DND-41 (cell line): ENCODE measurements around the gene FXYD3.

Source experiments
- ATAC-seq: fragments of 200-7000 bp; cut with Tn5 transposase; 3 replicates; pipeline ENCODE4 v1.9.1; 2021; ENCODE audit warnings: low read depth; ENCODE audit not compliant: insufficient read depth
- DNase-seq: peaks from one replicate; pipeline ENCODE4 v3.0.0-alpha.2; 2020
- H2AFZ ChIP-seq: 2 replicates; pipeline ENCODE4 v1.6.0; 2012; ENCODE audit warnings: low read depth, low read length
- H3K27ac ChIP-seq: 2 replicates; pipeline ENCODE4 v1.5.1; 2012; ENCODE audit warnings: low read length, inconsistent platforms
- H3K27me3 ChIP-seq: fragments of 200-600 bp; sonication (generic); 2 replicates; pipeline ENCODE4 v1.6.0; 2012; ENCODE audit warnings: low read length, mild to moderate bottlenecking, inconsistent platforms; ENCODE audit not compliant: insufficient read depth, poor library complexity
- H3K36me3 ChIP-seq: 2 replicates; pipeline ENCODE4 v1.5.1; 2012; ENCODE audit warnings: low read length, inconsistent platforms; ENCODE audit not compliant: insufficient read depth
- H3K4me1 ChIP-seq: 2 replicates; pipeline ENCODE4 v1.5.1; 2012; ENCODE audit warnings: mild to moderate bottlenecking, low read length; ENCODE audit not compliant: insufficient read depth
- H3K4me2 ChIP-seq: 2 replicates; pipeline ENCODE4 v1.6.0; 2012; ENCODE audit warnings: mild to moderate bottlenecking, moderate library complexity, low read length, inconsistent platforms; ENCODE audit not compliant: insufficient read depth
- H3K4me3 ChIP-seq, 2 experiments: fragments of 200-600 bp in 1 of 2; shearing (Covaris generic) in 1 of 2; 2 replicates each; pipeline ENCODE4 v1.5.1; 2012 to 2016; ENCODE audit warnings: inconsistent platforms in 2 of 2, low read length in 2 of 2, mild to moderate bottlenecking in 2 of 2, low read depth in 1 of 2, moderate library complexity in 1 of 2
- H3K79me2 ChIP-seq: 2 replicates; pipeline ENCODE4 v1.6.0; 2012; ENCODE audit warnings: low read length, inconsistent platforms; ENCODE audit not compliant: insufficient read depth
- H3K9ac ChIP-seq: 2 replicates; pipeline ENCODE4 v1.6.0; 2012; ENCODE audit warnings: low read depth, mild to moderate bottlenecking, inconsistent platforms, low read length, moderate library complexity
- H3K9me3 ChIP-seq: 2 replicates; pipeline ENCODE4 v1.5.1; 2012; ENCODE audit warnings: low read length, moderate library complexity, mild to moderate bottlenecking, inconsistent platforms; ENCODE audit not compliant: insufficient read depth, severe bottlenecking
- H4K20me1 ChIP-seq: 2 replicates; pipeline ENCODE4 v1.6.0; 2012; ENCODE audit warnings: low read length; ENCODE audit not compliant: insufficient read depth
- EZH2 ChIP-seq: IDR thresholded peaks from 3 replicates; pipeline ENCODE4 v1.6.1; 2012; ENCODE audit warnings: borderline replicate concordance, low read depth, mild to moderate bottlenecking, moderate library complexity, low read length, inconsistent platforms; ENCODE audit not compliant: severe bottlenecking
- TF ChIP-seq, protein P1 (sequence below): IDR thresholded peaks from 2 replicates; pipeline ENCODE4 v1.5.1; 2012; ENCODE audit warnings: borderline replicate concordance, low read length, moderate library complexity, mild to moderate bottlenecking; ENCODE audit not compliant: poor library complexity, severe bottlenecking; ENCODE audit errors: extremely low read depth

The FXYD3 gene

DNA sequence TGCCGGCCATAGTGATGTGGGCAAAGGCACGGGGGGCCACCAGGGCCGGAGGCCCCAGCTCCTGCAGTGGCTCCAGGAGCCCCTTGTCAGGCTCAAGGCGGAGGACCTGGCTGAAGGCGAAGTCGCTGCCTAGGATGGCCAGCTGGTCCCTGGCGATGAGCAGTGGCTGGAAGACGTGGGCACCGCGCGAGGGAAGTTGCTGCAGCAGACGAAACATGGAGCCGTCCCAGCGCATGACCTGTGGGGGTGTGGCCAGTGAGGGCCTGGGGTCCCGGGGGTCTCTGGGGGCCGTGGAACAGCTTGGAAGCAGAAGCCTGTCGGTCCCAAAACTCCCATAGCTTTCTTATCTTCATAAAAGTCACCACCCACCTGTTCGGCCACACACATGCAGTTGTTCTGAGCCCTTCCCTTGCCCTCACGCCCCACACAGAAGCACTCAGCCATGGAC lies 9.7 kb downstream of the FXYD3 start:
- H3K9ac ChIP-seq, result no peak overlapping the region
- H3K79me2 ChIP-seq, result no peaks in the 10 kb centered on the region
- H3K27ac ChIP-seq, result no peak overlapping the region
- no peak overlapping the region for H3K4me2 ChIP-seq
- no peaks in the 10 kb centered on the region for H4K20me1 ChIP-seq
- H3K4me1 ChIP-seq, result no peaks in the 10 kb centered on the region
- TF ChIP-seq, protein P1, sequence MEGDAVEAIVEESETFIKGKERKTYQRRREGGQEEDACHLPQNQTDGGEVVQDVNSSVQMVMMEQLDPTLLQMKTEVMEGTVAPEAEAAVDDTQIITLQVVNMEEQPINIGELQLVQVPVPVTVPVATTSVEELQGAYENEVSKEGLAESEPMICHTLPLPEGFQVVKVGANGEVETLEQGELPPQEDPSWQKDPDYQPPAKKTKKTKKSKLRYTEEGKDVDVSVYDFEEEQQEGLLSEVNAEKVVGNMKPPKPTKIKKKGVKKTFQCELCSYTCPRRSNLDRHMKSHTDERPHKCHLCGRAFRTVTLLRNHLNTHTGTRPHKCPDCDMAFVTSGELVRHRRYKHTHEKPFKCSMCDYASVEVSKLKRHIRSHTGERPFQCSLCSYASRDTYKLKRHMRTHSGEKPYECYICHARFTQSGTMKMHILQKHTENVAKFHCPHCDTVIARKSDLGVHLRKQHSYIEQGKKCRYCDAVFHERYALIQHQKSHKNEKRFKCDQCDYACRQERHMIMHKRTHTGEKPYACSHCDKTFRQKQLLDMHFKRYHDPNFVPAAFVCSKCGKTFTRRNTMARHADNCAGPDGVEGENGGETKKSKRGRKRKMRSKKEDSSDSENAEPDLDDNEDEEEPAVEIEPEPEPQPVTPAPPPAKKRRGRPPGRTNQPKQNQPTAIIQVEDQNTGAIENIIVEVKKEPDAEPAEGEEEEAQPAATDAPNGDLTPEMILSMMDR, result no peak
- no peak for TF ChIP-seq EZH2
- no peaks in the 10 kb centered on the region for H3K36me3 ChIP-seq
- H3K27me3 ChIP-seq, result no peaks in the 10 kb centered on the region
- no peaks in the 10 kb centered on the region for H3K9me3 ChIP-seq
- H3K4me3 ChIP-seq, result no peak overlapping the region
- DNase-seq (no peak), ATAC-seq (no peak)
- H2AFZ ChIP-seq, result no peak overlapping the region

DNA sequence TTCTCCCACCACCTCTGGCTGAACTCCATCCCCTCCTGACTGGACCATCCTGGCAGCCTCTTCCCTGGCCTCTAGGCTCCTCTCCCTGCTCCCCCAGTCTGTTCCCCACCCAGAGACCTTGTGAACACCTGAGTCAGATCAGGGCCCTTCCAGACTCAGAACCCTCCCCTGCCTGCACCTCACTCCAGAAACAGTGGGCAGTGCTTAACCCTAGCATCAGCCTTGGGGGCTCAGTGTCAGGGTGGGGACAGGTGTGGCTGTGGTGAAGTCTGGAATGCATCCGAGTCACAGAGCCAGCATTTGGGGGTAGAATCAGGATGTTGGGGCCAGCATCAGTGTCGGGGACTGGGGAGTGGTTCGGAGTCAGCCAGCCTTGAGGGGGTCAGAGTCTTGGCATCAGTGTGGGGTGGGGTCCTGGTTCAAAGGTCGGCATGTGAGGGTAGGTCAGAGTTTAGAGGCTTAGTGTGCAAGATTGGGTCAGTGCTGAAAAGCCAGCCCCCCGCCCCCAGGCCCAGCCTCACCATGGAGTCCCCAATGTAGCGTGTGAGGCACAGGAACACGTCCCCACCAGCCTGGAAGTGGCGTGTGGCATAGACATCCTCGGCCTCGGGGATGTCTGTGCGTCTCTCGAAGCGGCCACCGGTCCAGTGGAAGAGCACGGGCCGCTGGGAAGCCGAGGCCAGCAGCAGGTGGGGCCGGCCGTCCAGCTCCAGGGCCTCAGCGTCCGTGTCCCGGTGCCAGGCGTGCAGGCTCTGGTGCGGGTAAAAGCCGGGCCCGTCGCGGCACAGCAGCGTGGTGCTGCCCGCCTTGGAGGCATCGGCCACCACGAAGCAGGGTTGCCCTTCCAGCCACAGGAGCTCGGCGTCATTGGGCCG lies 10.4 kb downstream of the FXYD3 start:
- no peak overlapping the region for H3K27ac ChIP-seq
- ATAC-seq (no peak), DNase-seq (no peak)
- H3K4me1 ChIP-seq, result no peaks in the 10 kb centered on the region
- no peaks in the 10 kb centered on the region for H3K27me3 ChIP-seq
- no peak overlapping the region for H2AFZ ChIP-seq
- H3K4me3 ChIP-seq, result no peak overlapping the region
- no peaks in the 10 kb centered on the region for H3K79me2 ChIP-seq
- no peak overlapping the region for H3K9ac ChIP-seq
- TF ChIP-seq, protein P1, result no peak
- no peak for TF ChIP-seq EZH2
- H3K36me3 ChIP-seq, result no peaks in the 10 kb centered on the region
- H3K4me2 ChIP-seq, result no peak overlapping the region
- H3K9me3 ChIP-seq, result no peaks in the 10 kb centered on the region
- no peaks in the 10 kb centered on the region for H4K20me1 ChIP-seq

- Histone ChIP-seq H3K4me2 (no peak overlapping the region), H3K4me1 (no peaks in the 10 kb centered on the region), H3K27me3 (no peaks in the 10 kb centered on the region), H3K36me3 (no peaks in the 10 kb centered on the region), H3K79me2 (no peaks in the 10 kb centered on the region), H3K9ac (no peak overlapping the region), H3K9me3 (no peaks in the 10 kb centered on the region), H4K20me1 (no peaks in the 10 kb centered on the region), H3K4me3 (no peak overlapping the region), H2AFZ (no peak overlapping the region), H3K27ac (no peak overlapping the region)
- no peak for TF ChIP-seq EZH2
- TF ChIP-seq, protein P1, result no peak
- ATAC-seq (no peak), DNase-seq (no peak)
Measured at GRCh38 chr19:35126624-35126959, 11.0 kb downstream of the FXYD3 start.

GRCh38 chr19:35127871-35128270 lies 12.2 kb downstream of the FXYD3 start:
- Histone ChIP-seq H3K9ac (no peak overlapping the region), H2AFZ (no peak overlapping the region), H3K36me3 (no peaks in the 10 kb centered on the region), H3K4me2 (no peak overlapping the region), H3K27ac (no peak overlapping the region), H4K20me1 (no peaks in the 10 kb centered on the region), H3K4me3 (no peak overlapping the region), H3K27me3 (no peaks in the 10 kb centered on the region), H3K79me2 (no peaks in the 10 kb centered on the region), H3K9me3 (no peaks in the 10 kb centered on the region), H3K4me1 (no peaks in the 10 kb centered on the region)
- DNase-seq (no peak), ATAC-seq (no peak)
- no peak for TF ChIP-seq EZH2
- TF ChIP-seq, protein P1, result no peak
